Activated naive CD4-positive, alpha-beta T cell treated with Interleukin-2 at 50 U/mL for 16 hours (primary cell): Measurements from ENCODE around the gene NAP1L2.
"Not testable (repeated sequence)": the region's sequence is repeated elsewhere in the genome, so short reads cannot be mapped to it uniquely, and the experiment has no call there.

Source experiments
- DNase-seq: peaks from one replicate; pipeline ENCODE4 v3.0.0-alpha.2; 2020

The NAP1L2 gene, protein sequence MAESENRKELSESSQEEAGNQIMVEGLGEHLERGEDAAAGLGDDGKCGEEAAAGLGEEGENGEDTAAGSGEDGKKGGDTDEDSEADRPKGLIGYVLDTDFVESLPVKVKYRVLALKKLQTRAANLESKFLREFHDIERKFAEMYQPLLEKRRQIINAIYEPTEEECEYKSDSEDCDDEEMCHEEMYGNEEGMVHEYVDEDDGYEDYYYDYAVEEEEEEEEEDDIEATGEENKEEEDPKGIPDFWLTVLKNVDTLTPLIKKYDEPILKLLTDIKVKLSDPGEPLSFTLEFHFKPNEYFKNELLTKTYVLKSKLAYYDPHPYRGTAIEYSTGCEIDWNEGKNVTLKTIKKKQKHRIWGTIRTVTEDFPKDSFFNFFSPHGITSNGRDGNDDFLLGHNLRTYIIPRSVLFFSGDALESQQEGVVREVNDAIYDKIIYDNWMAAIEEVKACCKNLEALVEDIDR

DNA sequence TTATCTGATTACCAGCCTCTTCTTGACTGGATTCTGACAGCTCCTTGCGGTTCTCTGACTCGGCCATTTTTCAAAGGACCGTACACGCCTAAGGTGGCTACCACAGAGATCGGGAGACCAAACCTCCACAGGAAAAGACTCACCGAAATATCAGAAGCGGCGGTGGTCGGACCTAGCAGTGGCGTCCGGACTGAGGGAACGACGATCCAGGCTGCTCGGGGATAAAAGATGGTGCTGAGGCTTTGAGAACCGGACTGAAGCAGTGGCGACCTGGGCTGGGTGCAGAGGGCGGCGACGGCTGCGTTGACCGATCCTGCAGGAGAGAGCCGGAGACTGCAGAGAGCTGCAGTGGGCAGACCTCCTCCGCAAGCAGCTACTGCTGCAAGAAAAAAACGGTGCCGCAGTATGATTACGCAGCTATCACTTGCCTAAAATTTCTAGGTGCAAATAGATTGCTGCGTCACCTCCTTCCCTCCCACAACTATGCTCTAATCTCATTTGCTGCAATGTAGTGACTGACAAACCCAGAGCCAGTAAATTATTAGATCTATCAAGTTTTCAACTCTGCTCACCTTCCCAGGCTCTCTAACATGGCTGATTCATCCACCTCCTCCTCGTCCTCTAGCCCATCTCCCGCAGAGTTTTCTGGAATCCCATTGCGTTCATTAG is at the start of gene NAP1L2:
Gene NAP1L2 (minus strand): TSS at position 426 of the 669 bp plus-strand sequence. CDS start 359 bp downstream, at position 67.
- peak; percentile 32 for DNase-seq

DNA sequence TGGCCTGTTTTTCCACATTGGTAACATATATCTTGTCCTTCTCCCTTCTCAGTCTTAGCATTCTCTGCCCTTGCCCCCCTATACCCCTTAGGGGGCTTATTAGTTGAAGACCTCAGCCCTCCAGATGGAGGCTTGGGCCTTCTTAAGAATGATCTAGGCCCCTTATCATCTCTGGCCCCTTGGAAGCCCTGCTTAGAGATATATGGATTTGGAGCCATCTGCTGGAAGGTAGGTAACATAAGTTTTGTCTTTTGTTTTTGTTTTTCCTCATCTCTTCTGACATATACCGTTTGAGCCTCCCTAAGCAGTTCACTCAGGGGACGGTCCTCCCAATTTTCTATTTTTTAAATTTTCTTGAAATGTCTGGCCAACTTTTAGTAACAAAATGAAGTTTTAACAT is 48.3 kb upstream of the NAP1L2 start:
- DNase-seq = no peak

GRCh38 chrX:73239242-73239641 is 24.6 kb upstream of the NAP1L2 start:
- DNase-seq = no peak

GRCh38 chrX:73217621-73218020 is 3.0 kb upstream of the NAP1L2 start:
- DNase-seq = no peak

DNA sequence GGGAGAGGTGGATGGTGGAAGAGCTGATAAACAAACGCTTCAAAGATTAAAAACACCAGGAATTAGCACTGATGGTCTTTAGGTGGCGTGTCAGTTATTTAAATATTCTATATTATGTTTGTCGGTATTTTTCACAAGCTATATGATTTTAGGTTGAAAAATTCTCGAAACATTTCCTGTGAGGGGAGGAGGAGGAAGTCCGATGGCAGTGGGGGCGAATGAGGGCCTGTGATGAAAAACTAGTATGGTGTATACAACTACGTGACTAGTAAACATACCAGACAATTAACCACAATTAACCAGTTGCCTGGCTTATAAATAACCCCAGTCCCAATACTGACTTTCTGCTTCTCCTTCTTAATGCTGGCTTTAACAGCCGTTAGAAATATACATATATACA is 595 bp upstream of the NAP1L2 start:
- no peak for DNase-seq

- DNase-seq = no peak
Measured at GRCh38 chrX:73213734-73214425, 771 bp downstream of the NAP1L2 start.

DNA sequence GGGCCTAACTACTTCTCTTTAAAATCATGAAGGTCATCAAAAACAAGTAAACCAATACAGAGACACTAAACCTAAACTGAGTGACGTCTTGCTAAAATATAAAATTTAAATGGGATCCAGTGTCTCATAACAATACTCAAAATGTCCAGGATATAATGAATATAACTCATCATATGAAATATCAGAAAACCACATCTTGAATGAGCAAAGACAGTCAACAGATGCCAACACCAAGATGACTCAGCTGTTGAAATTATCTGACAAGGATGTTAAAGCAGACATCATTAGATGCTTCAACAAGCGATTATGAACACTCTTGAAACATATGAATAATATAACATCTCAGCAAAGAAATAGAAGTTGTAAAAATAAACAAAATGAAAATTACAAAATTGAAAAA is 8.3 kb downstream of the NAP1L2 start:
- no peak for DNase-seq

DNA sequence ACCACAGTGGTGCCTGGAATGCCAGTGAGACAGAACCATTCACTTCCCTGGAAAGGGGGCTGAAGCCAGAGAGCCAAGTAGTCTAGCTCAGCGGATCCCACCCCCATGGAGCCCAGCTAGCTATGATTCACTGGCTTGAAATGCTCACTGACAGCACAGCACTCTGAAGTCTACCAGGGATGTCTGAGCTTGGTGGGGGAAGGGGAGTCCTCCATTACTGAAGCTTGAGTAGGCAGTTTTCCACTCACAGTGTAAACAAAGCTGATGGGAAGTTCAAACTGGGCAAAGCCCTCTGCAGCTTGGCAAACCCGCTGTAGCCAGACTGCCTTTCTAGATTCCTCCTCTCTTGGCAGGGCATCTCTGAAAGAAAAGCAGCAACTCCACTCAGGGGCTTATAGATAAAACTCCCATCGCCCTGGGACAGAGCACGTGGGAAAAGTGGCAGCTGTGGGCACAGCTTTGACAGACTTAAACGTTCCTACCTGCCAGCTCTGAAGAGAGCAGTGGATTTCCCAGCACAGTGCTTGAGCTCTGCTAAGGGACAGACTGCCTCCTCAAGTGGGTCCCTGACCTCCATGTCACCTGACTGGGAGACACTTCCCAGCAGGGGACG is 32.0 kb downstream of the NAP1L2 start:
- DNase-seq = no peak

DNA sequence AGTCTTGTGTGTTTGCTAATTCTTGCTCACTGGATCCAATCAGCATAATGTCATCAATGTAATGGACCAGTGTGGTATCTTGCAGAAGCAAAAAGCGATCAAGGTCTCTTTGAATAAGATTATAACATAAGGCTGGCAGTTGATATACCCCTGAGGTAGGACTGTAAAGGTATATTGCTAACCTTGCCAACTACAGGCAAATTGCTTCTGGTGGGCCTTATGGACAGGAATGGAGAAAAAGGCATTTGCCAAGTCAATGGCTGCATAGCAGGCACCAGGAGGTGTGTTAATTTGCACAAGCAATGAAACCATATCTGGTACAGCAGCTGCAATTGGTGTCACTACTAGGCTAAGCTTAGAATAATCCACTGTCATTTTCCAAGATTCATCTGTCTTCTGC is 45.7 kb downstream of the NAP1L2 start:
- DNase-seq = not testable (repeated sequence)
